GM18508 (cell line): ENCODE results near the gene HADHB.
"Not testable (repeated sequence)": the region's sequence is repeated elsewhere in the genome, so short reads cannot be mapped to it uniquely, and the experiment has no call there.

ENCODE experiments used
- ATAC-seq: cut with Tn5 transposase; IDR thresholded peaks from one replicate; pipeline ENCODE4 v1.9.1; 2021; ENCODE audit warnings: moderate number of reproducible peaks; ENCODE audit not compliant: insufficient read depth, unreplicated experiment

The HADHB gene

GRCh38 chr2:26243470-26244308 lies 1.1 kb upstream of the HADHB start:
- ATAC-seq, result no peak

DNA sequence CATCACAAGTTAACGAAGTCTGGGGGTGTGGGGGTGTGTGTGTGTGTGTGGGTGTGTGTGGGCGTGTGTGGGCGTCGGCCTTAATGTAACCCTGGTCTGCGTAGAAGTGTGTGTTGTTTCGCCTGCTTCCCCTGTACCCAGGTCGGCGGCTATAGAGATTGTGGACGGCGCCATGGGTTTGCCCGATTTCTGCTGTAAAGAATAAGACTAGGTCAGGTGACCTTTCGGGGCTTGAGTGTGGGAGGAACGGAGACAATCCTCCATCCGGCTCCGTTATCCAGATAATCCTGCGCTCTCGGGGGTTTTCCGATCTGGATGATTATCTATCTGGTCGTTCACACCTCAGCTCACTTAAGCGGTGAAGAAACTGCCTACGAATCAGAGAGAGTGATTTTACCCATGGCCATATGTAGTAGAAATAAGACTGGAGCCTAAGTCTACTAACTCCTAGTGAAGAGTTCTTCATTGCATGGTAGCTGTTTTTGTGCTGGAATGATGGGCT lies 543 bp downstream of the HADHB start:
- no peak for ATAC-seq

DNA sequence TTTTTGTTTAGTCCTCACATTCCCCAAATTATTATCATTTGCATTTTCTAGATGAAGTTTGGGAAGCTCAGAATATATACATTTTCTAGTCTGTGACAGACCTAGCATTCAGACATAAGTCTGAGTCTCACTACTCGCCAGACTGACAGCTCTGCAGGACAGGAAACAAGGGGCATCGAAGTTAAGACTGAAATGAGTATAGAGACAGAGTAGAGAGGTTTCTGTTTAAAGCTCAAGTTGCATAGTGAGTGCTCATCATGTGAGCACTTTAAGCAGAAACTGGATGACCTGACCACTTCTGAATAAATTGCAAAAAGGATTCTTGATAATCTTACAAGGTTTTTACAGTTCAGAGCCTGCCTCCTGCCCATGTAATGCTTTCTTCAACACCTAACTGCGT lies 1.1 kb downstream of the HADHB start:
- peak; percentile 36 for ATAC-seq

- ATAC-seq, result no peak
These were observed 2.1 kb downstream of the HADHB start for GRCh38 chr2:26246818-26247217.

DNA sequence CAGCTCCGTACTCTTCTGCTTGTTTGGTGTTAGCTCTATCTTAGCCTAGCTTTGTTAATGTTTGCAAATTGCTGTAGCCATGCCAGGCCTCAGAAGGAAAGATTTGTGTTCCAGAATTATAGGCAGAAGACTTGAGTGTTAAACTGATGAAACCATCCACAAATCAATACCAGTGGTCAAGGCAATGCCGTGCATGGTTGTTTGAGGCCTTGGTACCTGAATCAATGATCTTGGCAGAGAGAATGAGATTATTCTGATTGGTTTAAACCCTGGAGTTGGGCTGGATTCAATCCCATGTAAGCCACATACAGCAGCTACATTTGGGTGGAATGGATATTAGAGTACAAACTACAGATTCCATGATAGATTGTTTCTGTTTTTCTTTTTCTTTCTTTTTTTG lies 4.9 kb downstream of the HADHB start:
- no peak for ATAC-seq

- no peak for ATAC-seq
These were observed 7.2 kb downstream of the HADHB start for GRCh38 chr2:26251893-26252292.

DNA sequence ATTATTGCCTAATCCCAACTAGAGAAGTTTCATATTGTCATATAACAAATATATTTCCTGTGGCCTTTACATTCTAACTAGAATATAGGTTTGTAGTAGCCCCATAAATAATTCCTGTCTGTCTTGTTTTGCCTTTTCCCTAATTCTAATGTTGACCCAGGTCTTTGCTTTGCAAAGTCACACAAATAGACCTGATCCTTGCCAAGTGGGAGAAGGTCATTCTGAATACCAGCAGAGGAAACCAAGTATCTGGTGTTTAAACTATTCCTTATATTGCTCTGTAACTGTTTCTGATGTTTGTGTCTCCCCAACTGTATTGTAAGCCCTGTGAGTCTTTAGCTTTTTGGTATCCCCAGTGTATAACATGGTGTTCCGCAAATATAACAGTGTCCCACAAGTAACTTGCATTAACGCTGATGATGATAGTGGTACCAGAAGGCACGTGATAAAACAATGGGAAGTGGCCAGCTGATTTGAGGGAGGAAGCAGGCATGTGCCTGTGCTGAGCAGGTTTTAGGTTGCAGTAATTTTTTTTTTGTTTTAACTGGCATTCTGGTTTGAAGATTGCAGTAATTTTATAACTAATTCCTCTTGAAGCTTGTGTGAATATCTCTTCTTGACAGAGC lies 11.1 kb downstream of the HADHB start:
- no peak for ATAC-seq

DNA sequence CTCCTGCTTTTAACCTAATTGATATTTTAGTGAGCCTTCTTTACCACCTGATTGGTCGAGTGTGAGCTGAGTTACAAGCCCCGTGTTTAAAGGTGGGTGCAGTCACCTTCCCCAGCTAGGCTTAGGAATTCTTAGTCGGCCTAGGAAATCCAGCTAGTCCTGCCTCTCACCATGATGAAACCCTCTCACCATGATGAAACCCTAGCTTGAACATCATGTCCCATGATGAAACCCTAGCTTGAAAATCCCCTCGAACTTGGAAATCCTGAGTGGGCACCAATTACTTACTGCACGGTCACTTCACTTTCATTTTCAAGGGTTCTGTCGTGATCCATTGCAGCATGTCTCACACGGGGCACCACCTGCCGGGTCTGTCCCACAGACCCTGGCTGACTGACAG lies 14.1 kb downstream of the HADHB start:
- not testable (repeated sequence) for ATAC-seq

GRCh38 chr2:26268213-26268612 lies 23.5 kb downstream of the HADHB start:
- no peak for ATAC-seq

GRCh38 chr2:26268670-26269385 lies 24.1 kb downstream of the HADHB start:
- not testable (repeated sequence) for ATAC-seq

DNA sequence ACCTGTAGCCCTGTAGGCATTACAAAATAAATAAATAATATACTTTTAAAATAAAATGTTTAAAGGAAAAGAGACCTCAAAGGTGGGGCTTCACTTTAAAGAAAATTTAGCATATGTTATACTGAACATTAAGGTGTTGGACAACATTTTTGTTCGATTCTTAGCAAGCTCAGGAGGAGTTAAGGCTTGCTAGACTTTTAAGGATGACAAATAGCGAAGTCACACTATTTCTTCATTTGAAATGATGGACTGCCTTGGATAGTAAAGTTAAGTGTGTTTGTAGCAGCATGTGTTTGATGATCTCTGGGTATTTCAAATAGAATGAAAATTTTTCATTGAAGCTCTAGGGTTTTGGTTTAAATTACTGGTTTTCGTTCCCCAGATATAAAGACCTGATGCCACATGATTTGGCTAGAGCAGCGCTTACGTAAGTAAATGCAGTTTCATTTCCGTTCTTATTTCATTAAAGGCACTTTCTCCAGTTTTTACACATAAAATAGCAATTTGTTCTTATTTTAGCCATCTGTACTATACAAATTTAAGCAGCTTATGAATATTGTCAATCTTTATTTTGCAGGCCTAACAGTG lies 24.9 kb downstream of the HADHB start:
- no peak for ATAC-seq

DNA sequence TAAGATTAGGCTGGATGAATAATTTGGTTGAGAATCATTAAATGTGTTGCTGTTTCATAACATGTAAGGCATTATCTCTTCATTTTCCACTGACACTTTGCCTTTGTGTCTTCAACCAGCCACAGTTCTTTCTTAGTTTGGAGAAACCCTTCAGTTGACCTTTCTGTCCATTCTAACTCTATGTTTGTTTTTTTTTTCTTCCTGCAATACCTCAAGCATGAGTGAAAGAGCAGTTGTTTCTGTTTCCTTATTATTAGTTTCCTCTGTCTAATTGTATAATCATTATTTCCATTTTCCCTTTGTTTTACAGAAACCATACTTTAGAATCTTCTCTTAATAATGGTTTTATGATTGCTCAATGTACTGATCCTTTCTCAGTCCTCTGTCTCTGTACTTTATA lies 25.6 kb downstream of the HADHB start:
- ATAC-seq, result no peak

- ATAC-seq, result no peak
These were observed 28.8 kb downstream of the HADHB start for GRCh38 chr2:26273501-26273900.

DNA sequence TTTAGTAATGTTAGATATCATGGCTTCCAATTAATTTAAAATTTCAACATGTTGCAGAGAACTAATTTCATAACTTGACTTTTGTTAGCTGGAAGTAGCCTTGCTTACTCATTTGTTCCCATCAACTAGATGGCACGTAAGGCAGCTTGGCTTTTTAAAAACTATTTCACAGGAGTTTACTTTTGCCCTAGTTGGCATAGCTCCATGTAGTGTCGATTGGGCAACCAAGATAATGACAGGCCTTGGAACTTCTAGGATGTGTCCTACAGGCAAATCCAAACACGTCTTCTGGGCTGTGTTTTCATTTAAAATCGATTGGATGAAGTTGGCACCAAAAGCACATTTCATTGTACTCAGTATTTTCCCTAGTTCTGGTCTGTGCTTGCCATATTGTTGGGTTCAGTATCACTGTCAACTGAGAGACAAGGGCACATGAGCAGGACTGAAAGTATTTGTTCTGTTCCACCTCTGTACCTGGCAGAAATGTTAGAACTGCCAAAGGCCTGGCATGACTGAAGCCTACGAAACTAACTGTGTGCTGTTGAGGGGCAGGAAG lies 29.4 kb downstream of the HADHB start:
- ATAC-seq, result no peak

DNA sequence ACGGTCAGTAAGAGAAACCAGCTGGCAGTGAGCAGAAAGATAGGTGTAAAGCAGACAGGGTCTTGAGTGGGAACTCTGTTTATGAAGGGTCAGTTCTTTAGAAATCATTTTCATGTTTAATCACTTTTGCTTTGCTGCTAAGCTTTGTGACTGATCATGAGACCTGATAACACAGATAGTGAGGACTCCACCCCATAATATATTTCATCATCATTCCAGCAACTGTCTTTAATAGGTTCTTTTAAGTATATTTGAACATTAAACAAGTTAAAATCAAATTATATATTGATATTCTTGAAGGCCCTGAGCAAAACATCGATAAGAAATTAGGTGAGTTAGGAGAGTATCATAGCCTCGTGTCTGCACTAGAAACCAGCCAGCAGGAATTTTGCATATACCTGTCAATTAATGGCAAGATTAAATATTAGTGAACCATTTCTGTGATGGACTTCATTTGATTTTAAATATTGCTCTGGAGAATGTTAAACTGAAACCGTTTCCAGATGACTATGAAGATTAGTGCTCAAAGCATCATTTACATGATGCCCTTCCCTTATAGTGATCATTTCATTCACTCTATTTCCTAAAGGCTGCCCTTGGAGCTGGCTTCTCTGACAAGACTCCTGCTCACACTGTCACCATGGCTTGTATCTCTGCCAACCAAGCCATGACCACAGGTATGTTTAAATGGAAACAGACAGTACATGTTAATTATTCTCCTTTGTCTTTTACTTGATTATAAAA lies 31.9 kb downstream of the HADHB start:
- ATAC-seq, result no peak

DNA sequence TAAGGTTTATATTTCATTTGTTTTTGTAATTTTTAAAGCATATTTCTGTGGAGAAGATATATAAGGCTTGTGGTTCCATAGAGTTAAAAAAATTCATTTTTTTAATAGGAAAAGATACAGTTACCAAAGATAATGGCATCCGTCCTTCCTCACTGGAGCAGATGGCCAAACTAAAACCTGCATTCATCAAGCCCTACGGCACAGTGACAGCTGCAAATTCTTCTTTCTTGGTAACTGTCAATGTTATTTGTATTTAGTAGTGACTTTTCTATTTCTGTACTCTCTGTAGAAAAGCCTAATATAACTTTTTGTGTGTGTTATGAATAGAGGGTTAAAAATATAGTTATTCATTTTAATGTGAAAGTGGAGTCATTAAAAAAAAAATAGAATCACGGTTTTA lies 35.1 kb downstream of the HADHB start:
- ATAC-seq, result no peak

- no peak for ATAC-seq
These were observed 36.5 kb downstream of the HADHB start for GRCh38 chr2:26281226-26281625.

- ATAC-seq, result no peak
These were observed 38.9 kb downstream of the HADHB start for GRCh38 chr2:26283606-26284005.

- ATAC-seq, result no peak
These were observed 39.4 kb downstream of the HADHB start for GRCh38 chr2:26284132-26284531.

DNA sequence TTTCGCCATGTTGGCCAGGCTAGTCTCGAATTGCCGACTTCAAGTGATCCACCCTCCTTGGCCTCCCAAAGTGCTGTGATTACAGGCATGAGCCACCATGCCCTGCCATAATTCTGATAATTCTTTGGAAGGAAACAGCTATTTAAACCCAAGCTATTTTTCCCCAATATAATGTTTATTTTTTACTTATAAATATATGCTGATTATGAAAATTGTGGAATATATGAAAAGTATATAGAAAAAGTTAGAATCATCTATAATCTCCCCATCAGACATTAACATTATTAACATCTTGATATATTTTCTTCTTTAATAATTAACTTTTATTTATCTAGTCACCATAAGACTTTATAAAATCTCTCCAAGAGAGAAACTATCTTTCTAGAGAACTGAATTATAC lies 41.2 kb downstream of the HADHB start:
- ATAC-seq, result no peak
